ENCODE results near the gene CDH4.

The CDH4 gene

DNA sequence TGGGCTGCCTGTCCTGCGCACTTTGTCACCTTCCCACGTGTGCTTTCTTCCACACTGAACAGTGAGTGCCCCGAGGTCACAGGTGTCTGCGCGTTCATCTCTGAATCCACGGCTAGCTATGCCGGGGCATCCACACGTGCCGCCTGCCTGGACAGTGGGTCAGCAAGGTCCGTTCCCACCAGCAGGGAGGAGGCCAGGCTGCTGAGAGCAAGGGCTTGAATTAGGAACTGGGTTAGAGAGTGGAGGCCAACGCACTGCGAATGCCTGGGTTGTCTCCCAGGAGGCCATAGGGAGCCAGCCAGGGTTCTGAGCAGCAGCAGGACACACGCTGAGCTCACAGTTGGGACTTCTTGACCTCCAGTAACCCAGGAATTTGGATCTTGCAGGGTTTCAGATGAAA, 565.5 kb downstream of the CDH4 start:
- DNase-seq, result no peak

DNA sequence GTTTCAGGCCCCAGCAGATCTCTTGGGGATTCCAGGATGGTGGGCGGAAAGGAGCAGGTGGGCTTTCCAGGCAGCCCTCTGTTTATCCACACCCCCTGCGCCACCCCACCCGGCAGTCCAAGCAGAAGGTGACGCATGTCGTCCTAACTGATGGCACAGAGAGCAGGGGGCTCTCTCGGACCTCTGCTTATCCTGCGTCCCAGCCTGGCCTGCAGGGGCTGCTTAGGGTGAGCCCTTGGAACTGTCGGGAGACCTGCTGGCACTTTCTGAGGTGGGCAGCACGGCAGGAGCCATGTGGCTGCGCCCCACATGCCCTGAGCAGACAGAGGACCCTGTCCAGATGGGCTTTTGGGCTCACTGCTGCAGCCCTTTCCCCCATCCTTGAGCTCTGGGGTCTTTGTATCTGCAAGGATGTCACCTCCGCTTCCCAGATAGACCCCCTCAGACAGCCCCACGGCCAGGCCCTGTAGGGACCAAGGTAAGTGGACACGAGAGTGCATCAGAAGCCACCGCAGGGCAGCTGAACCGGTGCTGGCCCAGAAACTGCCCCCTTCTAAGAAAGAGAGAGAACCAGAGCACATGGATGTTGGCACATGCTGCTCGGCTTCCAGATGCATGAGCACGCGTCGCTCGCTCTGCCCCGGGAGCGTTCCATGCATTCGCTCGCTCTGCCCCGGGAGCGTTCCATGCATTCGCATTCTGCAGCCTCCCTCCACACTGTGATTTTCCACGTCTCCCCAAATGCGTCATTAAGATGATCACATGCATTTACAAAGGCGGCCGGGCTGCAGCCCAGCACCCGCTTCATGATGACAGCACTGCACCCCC, 566.9 kb downstream of the CDH4 start:
- no peak for DNase-seq

DNA sequence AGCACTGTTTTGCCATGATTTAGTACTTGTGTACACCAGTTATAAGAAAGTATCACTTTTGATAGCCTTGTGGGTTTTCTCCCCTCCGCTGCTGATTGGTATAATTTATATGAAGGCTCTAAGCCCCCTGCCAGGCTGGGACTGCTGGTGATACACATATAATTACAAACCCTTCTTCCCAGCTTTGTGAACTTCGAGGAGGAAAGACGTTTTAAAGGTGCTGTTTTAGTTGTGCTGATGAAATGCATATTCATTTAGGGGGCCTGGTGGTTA, 567.4 kb downstream of the CDH4 start:
- no peak for DNase-seq

DNA sequence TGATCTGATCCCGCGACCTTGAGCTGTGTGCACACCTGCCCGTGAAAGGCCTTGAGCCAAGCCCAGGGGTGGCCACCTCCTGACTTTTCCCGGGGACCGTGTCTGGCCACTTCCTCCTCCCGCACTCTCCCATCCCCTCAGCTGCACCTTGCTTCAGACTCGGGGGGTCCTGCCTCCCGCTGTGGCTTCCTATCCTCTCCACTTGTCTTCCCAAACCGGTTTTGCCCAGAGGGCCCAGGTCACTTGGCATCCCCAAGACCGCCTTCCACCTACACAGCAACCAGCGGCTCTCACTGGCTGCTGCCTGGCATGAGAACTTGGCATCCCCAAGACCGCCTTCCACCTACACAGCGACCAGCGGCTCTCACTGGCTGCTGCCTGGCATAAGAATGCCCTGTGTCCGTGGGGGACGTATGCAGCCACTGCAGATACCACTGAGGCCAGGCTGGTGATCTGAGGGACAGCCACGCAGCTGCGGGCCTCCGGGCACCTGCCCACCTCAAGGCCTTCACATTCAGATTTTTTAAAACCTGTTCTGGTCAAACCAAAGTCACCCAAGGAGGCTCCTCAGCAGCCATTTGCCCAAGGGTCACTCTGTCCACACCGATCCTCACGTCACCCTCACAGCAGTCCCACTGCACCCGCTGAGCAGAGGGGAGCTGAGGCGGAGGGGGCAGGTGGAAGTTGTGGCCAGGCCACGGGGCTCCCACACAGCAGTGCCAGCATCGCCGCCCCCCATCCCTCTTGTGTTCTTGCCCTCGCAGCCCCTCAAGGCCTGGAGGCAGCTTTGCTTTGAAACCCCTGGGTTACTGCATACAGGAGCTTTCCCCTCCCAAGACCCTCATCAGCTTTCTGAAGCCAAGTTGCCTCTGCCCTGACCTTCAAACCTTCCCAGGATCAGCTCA, 568.1 kb downstream of the CDH4 start:
- no peak for DNase-seq

DNA sequence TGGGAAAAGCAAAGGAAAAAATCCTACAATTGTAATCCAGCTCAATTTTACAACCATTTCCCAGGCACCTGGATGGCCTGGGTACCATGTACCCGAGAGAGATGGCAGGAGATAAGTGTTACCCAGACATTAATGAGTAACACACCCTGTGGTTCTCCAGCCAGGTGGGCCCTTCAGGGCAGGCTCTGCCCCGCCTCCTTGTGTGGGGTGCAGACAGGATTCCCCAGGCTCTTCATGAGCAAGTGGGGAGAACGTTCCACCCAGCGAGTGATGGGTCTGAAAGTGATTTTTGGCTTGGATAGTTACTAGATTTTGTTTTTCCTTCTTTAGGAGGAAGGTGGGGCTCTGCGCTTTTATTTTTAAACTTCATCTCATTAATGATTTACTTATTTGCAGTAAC, 569.7 kb downstream of the CDH4 start:
- no peak for DNase-seq

DNA sequence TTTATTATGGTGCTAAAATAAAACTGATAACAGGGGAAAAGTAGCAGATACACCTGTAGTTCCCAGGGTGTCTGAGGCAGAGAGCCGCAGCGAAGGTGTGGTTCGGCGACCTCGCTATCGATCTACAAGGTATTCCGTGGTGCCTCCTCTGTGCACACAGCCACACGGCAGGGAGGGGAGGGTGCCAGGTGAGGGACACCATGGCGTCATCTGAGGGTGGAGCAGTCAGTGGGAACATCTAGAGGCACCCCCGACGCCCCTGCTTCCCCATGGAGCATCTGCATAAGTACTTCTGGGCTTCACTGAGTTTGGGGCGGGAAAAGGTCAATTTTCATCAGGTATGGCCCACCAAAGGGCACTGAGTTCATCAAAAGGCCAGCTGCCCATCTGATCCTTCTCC, 570.3 kb downstream of the CDH4 start:
- no peak for DNase-seq

DNA sequence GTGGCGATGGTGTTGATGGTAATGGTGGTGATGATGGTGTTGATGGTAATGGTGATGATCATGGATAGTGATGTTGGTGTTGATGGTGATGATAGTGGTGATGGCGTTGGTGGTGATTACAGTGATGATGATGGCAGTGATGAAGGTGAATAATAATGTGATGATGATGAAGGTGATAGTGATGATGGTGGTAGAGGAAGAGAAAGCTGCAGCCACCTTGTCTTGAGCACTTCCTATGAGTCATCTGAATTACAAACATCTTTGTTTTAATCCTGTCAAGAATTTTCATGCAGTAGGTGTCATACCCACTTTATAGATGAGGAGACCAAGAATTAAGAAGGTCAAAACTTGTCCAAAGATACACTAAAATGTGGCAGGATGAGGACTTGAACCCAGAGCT, 571.2 kb downstream of the CDH4 start:
- no peak for DNase-seq

DNA sequence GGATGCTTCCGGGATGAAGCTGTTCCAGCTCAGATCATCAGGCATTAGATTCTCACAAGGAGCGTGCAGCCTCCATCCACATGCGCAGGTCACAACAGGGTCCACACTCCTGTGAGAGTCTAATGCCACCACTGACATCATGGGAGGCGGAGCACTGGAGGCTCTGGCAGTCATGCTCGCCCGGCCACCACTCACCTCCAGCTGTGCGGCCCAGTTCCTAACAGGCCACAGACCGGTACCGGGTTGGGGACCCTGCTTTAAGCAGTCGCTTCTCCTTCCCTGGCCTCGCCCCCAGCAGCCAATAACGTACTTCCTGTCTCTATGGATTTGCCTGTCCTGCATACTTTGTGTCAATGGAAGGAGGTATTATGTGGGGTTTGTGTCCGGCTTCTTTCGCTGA, 576.8 kb downstream of the CDH4 start:
- no peak for DNase-seq

DNA sequence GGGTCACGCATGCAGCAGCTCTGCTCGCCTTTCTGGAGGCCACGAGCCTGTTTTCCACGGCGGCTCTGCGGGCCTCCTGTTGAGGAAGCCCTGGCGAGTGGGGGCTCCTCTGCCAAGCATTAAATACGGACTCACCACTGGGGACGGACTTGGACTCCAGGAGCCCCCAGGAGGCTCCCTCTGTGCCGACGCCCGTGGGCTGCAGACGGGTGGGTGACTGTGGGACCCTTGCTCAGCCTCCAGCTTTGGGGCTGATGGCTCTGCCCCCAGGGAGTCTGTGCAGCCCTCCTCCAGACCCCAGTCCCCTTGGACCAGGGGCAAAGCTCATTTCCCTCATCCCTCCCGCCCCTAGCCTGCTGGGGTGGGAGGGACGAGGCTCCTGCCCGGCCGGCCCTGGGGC, 577.5 kb downstream of the CDH4 start:
- no peak for DNase-seq

DNA sequence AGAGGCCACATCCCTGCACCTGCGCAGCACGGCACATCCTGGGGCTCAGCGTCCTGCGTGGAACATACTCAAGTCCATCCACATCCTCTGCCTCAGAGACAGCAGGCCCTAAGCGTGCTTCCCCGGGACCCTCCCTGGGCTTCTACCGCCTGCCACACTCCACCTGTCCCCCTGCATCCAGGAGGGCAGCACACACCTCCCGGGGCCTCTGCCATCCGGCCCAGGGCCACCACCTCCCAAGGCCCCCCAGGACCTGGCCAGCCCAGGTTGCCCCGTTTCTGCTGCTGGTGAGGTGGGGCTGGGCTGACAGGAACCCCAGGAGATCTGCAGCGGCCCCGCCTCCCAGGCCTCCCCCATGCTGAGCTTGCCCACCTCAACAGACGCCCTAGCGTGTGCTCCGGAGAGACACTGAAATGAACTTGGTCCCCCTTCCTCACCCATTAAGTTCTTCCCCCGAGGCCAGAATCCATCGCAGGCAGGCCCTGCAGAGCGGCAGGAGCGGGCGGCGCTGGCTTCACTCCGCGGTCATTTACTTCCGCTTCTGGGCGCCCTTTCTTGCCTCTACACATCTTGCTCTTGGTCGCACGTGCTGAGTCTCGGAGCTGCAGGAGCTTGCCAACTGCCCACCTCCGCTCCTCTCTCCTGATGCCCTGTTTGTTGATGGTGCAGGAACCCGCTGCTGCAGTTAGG, 578.3 kb downstream of the CDH4 start:
- DNase-seq, result no peak

DNA sequence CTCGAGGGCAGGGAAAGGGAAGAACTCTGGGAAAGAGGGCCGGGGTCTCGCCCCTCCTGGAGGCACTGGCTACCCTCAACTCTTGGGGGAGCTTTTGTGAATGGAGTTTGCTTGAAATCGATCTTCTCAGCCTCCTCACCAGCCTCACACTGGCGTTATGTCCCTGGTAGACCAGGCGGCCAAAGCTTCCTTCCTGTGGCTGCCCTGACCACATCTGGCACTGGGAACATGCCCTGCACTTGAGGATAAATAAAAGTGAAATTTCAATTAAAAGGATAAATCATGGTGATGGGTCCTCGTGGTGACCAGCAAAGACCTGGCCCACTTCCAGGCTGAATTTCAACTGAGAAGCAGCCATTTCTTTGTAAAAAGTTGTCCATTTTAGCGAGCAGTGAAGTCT, 578.9 kb downstream of the CDH4 start:
- DNase-seq, result no peak

DNA sequence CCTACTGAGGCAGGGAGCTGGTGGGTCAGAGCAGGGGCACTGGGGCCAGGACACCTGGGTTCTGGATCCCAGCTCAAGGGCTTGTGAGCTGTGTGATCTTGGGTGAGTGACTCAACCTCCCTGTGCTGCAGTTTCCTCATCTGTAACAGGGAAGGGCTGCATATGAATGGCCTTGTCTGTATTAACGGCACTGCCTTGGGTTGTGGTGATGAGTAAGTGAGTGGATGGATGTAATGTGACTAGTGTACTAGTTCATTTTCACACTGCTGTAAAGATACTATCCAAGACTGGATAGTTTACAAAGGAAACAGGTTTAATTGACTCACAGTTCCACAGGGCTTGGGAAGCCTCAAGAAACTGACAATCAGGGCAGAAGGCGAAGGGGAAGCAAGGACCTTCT, 580.1 kb downstream of the CDH4 start:
- no peak for DNase-seq

DNA sequence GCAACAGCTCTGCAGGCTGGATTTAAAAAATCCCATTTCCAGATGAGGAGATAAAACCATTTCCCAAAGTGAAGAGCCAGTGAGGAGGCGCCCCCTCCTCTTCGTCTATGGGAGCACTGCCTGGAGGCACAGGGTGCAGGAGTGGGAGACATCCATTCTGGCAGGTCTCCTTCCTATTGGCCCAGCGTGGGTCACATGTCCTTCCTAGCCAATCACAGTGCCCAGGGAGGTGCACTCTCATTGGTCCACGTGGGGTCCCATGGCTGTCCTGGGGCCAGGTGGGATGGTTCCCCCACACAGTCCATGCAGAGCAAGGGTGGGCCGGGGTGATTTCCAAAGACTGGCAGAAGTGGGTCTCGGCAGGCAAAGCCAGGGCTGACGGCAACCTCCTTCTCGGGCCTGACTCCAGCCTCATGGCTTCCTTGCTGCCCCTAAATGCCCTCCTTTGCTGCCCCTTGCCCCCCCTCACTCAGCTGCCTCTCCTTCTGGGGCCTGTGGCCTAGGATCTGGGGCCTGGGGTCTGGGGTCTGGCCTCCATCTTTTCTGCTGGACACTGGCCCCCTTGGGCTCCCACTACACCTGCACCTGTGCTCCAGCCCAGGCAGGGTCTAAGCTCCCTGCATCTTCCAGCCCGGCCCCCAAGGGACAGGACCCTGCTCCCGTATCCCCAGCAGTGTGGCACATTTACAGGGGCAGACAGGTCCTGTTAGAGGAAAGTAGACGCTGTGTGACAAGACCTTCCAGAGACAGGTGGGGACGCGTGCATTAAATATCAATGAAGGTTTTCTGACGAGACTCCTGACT, 581.9 kb downstream of the CDH4 start:
- DNase-seq, result no peak

DNA sequence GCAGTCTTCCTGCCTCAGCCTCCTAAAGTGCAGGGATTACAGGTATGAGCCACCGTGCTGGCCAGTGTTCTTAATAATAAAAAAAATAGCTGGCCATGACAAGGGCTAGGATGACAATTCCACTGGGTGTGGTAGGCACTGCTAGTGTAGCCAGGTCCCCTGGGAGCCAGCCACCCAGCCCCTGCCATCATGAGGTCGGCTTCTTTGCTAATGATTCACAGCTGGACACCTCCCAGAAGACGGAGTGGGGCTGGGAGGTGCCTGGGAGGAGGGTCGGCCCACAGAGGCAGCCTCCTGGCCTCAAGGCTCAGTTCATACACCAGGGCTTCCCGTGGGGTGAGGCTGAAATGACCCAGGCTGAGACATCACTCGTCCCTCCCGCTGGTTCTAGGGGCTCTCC, 583.2 kb downstream of the CDH4 start:
- peak; percentile 18 for DNase-seq

DNA sequence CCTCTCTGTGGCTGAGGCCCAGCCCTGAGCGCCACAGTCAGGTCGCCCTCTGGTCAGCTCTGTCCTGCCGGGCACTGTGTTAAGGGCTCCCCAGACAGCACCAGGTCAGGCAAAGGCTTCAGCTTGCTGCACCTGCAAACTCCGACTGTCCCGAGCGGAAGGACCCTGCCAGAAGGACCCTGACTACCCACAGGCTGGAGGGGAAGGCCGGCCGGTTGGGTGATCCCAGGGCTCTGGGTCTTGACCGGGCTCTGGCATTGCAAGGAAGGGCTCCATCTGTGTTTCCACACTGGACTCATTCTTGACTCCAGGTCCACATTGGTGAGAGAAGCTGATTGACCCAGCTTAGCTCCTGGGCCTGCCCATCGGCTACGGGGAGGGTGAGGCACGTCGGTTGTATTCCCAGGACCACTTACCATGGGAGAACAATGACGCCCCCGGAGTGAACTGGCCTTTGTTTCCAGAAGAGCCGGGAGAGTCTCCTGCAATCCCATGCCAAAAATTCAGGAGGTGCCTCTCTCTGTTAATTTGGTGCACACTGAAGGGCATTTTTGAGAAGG, 583.8 kb downstream of the CDH4 start:
- DNase-seq, result no peak

DNA sequence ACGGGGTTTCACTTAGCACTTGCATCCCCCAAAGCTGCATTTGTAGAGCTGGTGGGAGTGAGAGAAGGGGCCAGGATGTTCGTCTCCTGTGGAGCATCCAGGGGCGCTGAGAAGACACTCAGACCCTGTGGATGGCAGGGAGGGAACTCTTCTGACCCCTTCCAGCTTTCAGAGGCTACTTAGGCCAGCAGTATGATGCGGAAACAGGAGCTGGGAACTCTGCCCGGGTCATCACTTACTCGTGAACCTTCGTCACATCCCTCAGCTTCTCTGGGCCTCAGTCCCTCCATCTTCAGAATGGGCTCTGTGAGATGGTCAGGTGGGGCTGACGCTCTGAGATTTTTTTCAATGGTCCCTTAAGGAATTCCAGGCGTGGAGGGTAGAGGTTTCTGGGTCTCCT, 585.1 kb downstream of the CDH4 start:
- DNase-seq, result no peak

DNA sequence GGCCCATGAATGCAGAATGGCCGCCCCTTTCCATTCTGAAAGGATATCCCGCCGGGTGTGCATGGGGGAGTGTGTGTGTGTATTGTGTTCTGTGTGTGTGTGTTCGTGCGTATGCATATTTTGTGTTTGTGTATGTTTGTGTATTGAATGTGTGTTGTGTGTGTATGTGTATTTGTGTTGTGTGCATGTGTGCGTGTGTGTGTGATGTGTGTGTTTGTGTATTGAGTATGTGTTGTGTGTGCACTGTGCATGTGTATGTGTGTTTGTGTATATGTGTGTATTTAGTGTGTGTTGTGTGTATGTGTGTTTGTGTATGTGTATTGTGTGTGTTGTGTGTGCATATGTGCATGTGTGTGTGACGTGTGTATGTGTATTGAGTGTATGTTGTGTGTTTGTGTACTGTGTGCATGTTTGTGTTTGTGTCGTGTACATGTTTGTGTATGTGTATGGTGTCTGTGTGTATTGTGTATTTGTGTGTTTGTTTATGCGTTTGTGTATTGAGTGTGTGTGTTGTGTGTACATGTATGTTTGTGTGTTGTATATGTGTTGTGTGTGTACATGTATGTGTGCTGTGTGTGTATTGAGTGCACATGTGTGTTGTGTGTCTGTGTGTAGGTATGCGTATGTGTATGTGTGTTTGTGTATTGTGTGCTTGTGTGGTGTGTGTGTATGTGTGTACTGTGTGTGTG, 587.3 kb downstream of the CDH4 start:
- no peak for DNase-seq

DNA sequence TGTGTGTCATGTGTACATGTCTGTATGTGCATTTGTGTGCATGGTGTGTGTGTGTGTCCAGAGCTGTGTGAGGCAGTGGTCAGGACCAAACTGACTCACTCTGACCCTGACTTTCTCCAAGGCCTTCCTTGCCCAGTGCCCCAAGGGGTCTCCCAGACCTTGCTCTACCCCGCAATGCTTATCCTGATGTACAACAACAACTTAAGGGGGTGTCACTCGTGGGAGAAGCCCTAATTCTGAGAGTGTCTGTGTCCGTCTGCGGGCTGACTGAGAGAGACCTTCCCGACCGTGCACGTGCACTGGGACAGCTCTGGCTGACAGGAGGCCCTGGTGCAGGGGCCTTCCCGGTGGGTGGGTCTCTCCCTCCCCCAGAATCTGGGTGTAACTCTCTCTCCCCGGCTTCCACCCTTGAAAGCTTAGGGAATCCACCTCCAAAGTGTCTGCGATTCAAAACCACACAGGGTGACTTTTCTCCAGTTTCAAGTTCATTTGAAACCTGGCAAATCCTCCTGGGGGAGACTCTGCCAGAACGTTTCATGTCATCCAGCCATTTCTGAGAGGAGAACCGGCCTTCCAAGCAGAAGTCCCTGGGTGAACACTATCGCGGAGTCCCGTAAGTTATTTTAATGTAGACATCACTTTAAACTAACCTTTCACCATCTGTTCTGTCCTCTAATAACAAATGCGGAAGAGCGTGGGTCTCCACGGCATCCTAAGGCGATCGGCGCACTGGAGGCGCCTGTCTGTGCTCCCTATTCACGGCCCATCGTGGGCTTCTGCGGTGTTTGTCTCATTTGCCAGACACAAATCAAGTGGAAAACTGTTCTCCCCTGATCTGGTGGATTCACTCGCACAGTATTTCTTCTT, 588.1 kb downstream of the CDH4 start:
- DNase-seq, result no peak

DNA sequence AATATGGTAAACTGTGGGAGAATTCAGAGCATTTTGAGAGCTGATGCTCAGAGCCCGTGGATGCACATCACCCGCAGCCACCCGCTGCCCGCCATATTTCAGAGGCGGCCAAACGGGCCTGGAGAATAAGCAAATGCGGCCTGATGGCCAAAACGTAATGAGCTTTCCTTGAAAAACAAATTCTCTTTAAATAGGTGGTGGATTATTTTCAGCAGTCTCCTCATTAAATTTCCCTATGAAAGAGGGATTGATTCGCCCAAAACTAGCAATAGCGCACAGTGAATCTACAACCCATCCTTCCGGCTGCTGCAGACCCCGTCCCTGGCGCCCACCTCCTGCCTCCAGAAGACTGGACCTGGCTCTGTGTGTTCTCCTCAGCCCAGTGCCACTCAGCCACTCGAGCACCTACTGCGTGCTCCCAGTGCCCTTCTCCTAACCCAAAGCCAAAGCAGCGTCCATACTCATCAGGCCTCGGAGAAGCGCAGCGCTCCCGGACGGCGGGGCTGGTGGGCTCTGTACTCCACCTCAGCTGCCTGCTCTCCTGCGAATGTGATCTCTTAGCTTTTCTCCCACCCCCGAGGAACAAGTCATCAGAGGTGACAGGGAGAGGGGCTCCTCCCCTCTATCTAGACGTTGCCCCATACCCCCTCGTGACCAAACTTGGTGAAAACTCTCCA, 588.9 kb downstream of the CDH4 start:
- no peak for DNase-seq

DNA sequence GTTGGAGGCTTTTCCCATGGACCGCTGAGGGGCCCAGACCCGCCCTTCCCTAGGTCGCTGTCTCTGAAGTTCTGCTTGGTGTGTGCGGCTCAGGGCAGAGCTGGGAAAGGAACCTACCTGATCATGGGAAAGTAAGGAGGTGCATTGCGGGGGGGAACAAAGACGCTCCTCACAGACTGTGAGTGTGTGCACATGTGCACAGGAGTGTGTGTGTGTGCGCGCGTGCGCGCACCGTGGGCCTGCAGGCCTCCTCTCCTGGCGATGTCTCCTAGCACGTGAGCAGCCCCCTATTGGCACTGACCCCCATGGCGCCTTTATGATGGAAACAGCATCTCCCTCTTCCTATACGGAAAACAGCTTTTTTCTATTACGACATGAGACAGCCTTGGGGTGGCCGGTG, 589.5 kb downstream of the CDH4 start:
- DNase-seq, result no peak
